GM18499 (cell line): ENCODE data around the gene ALDH18A1.

Experiments used
- ATAC-seq: cut with Tn5 transposase; IDR thresholded peaks from one replicate; pipeline ENCODE4 v1.9.1; 2021; ENCODE audit warnings: moderate number of reproducible peaks; ENCODE audit not compliant: insufficient read depth, unreplicated experiment

ALDH18A1 gene

DNA sequence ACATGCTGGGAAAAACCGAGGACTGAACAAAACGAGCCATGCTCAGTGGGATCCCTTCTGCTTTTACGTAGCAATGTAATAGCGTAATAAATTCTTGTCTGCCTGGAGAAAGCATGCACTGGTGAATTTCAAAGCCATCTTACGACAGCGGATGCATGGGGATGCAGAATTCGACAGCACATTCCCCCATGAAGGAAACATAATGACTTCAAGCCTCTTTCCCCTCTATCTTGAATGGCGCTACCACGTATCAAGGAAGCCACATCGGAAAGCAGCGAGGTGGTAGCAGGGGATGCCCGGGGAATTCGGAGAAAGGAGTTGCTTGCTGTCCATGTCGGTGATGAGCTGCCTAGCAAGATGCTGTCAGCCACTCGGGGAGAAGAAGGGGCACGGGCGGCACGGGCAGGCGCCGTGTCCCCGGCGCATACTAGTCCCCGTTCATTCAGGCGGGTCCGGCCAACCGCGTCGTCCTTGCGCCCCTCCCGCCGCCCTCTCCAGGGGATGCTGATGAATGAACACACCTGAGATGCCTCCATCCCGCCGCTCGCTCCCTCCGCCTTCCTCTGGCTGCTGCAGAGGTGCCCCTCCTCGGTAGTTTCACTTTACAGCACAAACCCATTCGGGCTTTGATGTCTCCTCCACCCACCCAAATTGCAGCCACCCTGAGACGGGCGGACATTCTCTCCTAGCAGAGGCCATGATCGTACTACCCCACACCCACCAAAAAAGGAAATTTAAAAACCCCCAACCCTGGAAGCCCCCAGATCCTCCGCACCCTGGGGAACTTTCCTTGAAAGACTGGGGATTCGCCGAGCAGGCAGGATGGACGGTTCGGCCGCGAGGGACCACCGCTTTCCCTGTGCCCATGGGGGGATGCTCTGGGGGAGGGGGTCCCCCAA, 96.0 kb downstream of the ALDH18A1 start:
- ATAC-seq = no peak

DNA sequence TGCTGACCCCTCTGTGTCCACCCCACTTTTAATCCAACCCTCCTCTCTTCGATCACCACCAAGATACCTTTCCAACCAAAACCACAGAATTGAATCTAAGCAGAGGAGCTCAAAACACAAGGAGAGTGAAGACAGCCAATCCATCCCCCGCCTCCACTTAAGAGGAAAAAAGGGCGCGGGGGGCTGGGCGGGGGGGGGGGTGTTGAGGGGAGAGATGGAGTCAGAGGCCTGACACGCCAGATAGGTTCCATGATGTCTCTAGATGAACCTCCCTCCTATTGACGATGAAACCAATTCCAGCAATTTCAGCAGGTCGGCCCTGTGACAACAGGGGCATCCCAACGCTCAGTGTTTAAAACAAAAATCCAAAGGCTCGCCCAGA, 96.6 kb downstream of the ALDH18A1 start:
- no peak for ATAC-seq

GRCh38 chr10:95559471-95559870, 97.0 kb downstream of the ALDH18A1 start:
- no peak for ATAC-seq

DNA sequence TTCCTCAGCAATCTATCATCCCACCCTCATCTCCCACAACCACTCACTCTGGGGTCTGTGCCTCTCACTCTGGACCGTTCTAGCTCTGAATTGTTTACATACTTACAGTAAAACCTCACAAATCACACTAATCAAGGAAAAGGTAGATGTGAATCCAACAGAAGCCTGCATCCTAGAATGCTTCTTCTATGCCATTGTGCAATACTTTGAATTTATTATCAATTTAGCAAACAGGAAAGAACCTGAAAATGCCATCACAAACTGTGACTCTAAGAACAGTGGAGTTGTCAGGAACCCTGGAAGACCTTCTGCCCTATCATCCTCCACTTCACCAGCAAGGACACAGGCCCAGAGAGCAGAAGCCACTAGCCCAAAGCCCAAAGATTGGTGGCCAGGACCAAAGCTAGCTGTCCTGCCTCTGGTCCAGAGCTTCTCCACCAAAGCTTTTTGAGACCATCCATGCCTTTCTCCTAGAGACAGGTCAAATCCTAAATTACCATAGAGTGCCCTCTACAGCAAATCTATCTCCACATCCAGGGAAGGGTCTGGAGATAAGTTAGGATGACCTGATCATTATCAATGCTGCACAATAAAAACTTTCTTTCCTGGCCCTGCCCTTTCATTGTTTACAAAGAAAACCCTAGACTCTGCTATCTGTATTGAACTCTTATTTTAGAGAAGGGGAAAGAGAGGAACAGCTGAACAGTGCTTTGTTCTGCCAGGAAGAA, 97.8 kb downstream of the ALDH18A1 start:
- no peak for ATAC-seq

GRCh38 chr10:95556994-95557767, 99.3 kb downstream of the ALDH18A1 start:
- ATAC-seq = no peak
